ENCODE measurements around the gene GCH1. TPM values are rescaled to one million over a fixed set of nuclear protein-coding genes. Genes with fewer than 3 reads are reported as not detected.

The GCH1 gene
- total and polyA plus RNA-seq, 7 experiments from 2014 or later, result 21.4 to 64.1 (median 23.2) TPM

DNA sequence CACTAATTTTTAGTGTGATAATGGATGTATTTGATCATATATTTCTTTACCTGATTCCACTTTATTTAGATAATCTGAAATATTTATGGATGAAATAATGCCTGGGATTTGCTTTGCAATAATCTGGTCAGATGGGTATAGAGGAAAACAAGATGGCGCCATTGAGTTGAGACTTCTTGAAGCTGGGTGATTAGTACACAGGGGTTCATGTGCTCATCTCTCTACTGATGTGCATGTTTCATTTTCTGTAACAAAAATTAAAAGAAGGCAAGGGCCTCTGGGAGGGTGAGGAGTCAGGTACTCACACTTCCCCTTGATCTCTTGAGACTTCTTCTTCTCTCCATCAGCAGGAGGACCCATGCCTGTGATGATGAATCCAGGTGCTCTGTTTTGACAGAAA is 61.8 kb downstream of the GCH1 start:
- ATAC-seq (no peak), DNase-seq (no peak)
- Histone ChIP-seq H3K27ac (ENCODE audit: low read depth, low read length) (no peak overlapping the region), H3K4me1 (ENCODE audit: control insufficient read depth in 2 of 2, insufficient read depth in 2 of 2, low read length in 2 of 2) (no peaks in the 10 kb centered on the region), H3K9me3 (ENCODE audit: control insufficient read depth in 2 of 3, low read length in 3 of 3) (no peaks in the 10 kb centered on the region), H3K27me3 (ENCODE audit: control insufficient read depth in 2 of 2, insufficient read depth in 2 of 2, low read length in 2 of 2) (no peaks in the 10 kb centered on the region), H3K36me3 (ENCODE audit: control insufficient read depth in 2 of 3, insufficient read depth in 3 of 3, low read length in 3 of 3) (peaks cover 0 to 23% (median 14%) of the 10 kb centered on the region in 3 experiments), H3K4me3 (ENCODE audit: low read length) (no peak overlapping the region)
- no peaks in the 10 kb centered on the region for H3K9me3 Mint-ChIP-seq
- H3K27ac Mint-ChIP-seq, result no peak overlapping the region
- H3K4me1 Mint-ChIP-seq, result peaks cover 0 to 1% (median 0%) of the 10 kb centered on the region in 7 donors
- intact Hi-C loops (cut with micrococcal nuclease), result loop anchor here in 1 of 2 donors (1.0 to 2.0 kb wide), 2 partner anchors 53 to 62 kb away; partner anchors contain the start of gene GCH1
- ChIA-PET CTCF (interaction anchor here (0.5 kb wide), 1 partner anchor 233 kb away, joined by 6 read pairs; no protein-coding TSS in a partner anchor), POLR2A (no interaction called here)
- no peaks in the 10 kb centered on the region for H3K27me3 Mint-ChIP-seq
- peaks cover 10 to 55% (median 32%) of the 10 kb centered on the region in 5 donors for H3K36me3 Mint-ChIP-seq
- no peak overlapping the region for H3K4me3 Mint-ChIP-seq

DNA sequence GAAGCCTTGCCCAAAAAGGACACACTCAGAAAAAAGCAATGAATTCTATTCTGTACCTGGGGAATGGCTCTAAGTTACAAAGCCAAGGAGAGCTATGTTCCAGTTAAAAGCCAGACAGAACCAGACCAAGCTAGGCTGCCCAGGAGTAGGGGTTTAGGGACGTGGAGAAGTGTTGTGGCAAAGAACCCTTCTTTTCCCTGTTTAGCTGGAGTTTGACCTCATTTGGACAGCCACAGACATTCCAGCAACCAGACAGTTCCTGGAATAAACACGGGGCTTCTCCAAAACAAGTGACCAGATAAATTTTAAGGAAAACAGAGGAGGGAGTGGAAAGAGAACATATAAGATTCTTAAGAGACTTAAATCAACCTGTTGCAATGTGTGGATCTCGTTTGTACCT is 62.3 kb downstream of the GCH1 start:
- DNase-seq (no peak), ATAC-seq (no peak)
- no peaks in the 10 kb centered on the region for H3K27me3 ChIP-seq (ENCODE audit: control insufficient read depth in 2 of 2, insufficient read depth in 2 of 2, low read length in 2 of 2)
- no peak overlapping the region for H3K27ac ChIP-seq (ENCODE audit: low read depth, low read length)
- H3K36me3 ChIP-seq (ENCODE audit: control insufficient read depth in 2 of 3, insufficient read depth in 3 of 3, low read length in 3 of 3), result peaks cover 0 to 19% (median 14%) of the 10 kb centered on the region in 3 experiments
- Mint-ChIP-seq H3K4me1 (peaks cover 0 to 1% (median 0%) of the 10 kb centered on the region in 7 donors), H3K27ac (peak overlapping the region in 1 of 9 donors; percentile 55), H3K9me3 (no peaks in the 10 kb centered on the region), H3K4me3 (no peak overlapping the region), H3K27me3 (no peaks in the 10 kb centered on the region), H3K36me3 (peaks cover 10 to 53% (median 31%) of the 10 kb centered on the region in 5 donors)
- ChIA-PET CTCF (interaction anchor here (0.5 to 0.9 kb wide), 2 partner anchors 31 to 232 kb away, joined by 3 to 6 read pairs; no protein-coding TSS in a partner anchor), POLR2A (no interaction called here)
- no peaks in the 10 kb centered on the region for H3K9me3 ChIP-seq (ENCODE audit: control insufficient read depth in 2 of 3, low read length in 3 of 3)
- no peak overlapping the region for H3K4me3 ChIP-seq (ENCODE audit: low read length)
- intact Hi-C loops (cut with micrococcal nuclease), result loop anchor here in 1 of 2 donors (1.0 to 2.0 kb wide), 2 partner anchors 53 to 62 kb away; partner anchors contain the start of gene GCH1
- H3K4me1 ChIP-seq (ENCODE audit: control insufficient read depth in 2 of 2, insufficient read depth in 2 of 2, low read length in 2 of 2), result no peaks in the 10 kb centered on the region

DNA sequence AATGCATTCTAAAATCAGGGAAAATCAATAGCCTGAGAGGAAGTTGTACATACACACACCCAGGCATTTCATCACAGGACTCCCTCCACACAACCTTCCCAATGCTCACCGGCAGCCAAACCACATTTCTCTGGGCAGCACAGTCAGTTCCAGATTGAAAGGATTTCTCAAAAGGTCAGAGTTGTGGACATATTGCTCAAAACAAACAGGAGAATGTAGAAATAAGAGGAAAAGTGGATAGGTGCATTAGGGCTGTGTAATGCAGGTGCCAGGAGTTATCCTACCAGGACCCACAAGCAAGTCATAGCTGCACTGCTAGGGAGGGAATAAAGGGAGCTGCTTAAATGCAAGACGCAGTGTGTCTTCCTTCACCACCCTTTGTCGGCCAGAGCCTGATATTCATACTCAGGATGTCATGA is 62.9 kb downstream of the GCH1 start:
- ChIA-PET POLR2A (no interaction called here), CTCF (interaction anchor here (0.9 kb wide), 1 partner anchor 31 kb away, joined by 3 read pairs; no protein-coding TSS in a partner anchor)
- Mint-ChIP-seq H3K4me1 (peaks cover 0 to 1% (median 0%) of the 10 kb centered on the region in 7 donors), H3K27me3 (no peaks in the 10 kb centered on the region), H3K4me3 (no peak overlapping the region), H3K9me3 (no peaks in the 10 kb centered on the region), H3K27ac (peak overlapping the region in 2 of 9 donors; percentile 33 to 44), H3K36me3 (peaks cover 10 to 58% (median 31%) of the 10 kb centered on the region in 5 donors)
- ATAC-seq, result no peak
- Histone ChIP-seq H3K27ac (ENCODE audit: low read depth, low read length) (no peak overlapping the region), H3K27me3 (ENCODE audit: control insufficient read depth in 2 of 2, insufficient read depth in 2 of 2, low read length in 2 of 2) (no peaks in the 10 kb centered on the region), H3K4me3 (ENCODE audit: low read length) (no peak overlapping the region), H3K9me3 (ENCODE audit: control insufficient read depth in 2 of 3, low read length in 3 of 3) (no peaks in the 10 kb centered on the region), H3K36me3 (ENCODE audit: control insufficient read depth in 2 of 3, insufficient read depth in 3 of 3, low read length in 3 of 3) (peaks cover 0 to 17% (median 14%) of the 10 kb centered on the region in 3 experiments), H3K4me1 (ENCODE audit: control insufficient read depth in 2 of 2, insufficient read depth in 2 of 2, low read length in 2 of 2) (no peaks in the 10 kb centered on the region)
- intact Hi-C loops (cut with micrococcal nuclease), result loop anchor here in 1 of 2 donors (1.0 to 2.0 kb wide), 2 partner anchors 54 to 63 kb away; partner anchors contain the start of gene GCH1
- DNase-seq, result no peak

DNA sequence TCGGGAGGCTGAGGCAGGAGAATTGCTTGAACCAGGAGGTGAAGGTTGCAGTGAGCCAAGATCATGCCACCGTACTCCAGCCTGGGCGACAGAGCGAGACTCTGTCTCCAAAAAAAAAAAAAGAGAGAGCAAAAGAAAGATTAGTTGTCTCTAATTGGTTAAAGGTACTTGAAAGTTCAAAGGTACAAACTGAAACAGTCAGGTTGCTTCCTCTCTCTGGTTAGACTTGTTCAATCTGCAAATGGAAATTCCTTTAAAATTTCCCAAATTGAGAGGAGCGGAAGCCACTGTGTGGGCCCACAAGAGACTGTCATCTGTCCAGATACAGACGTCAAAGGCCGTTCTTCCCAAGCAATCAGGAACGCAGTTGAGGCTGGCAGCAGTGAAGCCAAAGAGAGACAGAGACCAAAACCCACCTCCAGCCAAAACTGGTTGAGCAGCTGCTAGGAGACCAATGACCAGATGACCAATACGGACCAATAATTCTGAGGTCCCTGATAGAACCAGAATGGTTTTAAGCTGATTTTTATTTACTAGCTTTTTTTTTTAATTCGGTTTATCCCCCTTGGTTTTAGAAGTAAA is 63.6 kb downstream of the GCH1 start:
- peaks cover 0 to 17% (median 14%) of the 10 kb centered on the region in 3 experiments for H3K36me3 ChIP-seq (ENCODE audit: control insufficient read depth in 2 of 3, insufficient read depth in 3 of 3, low read length in 3 of 3)
- ATAC-seq, result no peak
- no peak overlapping the region for H3K4me3 ChIP-seq (ENCODE audit: low read length)
- Mint-ChIP-seq H3K9me3 (no peaks in the 10 kb centered on the region), H3K4me3 (no peak overlapping the region), H3K36me3 (peaks cover 10 to 51% (median 25%) of the 10 kb centered on the region in 5 donors), H3K4me1 (peaks cover 0 to 1% (median 0%) of the 10 kb centered on the region in 7 donors), H3K27me3 (no peaks in the 10 kb centered on the region), H3K27ac (peak overlapping the region in 2 of 9 donors; percentile 44 to 48)
- ChIA-PET POLR2A (no interaction called here), CTCF (no interaction called here)
- intact Hi-C loops (cut with micrococcal nuclease), result no loop called here
- H3K27ac ChIP-seq (ENCODE audit: low read depth, low read length), result no peak overlapping the region
- H3K27me3 ChIP-seq (ENCODE audit: control insufficient read depth in 2 of 2, insufficient read depth in 2 of 2, low read length in 2 of 2), result no peaks in the 10 kb centered on the region
- no peaks in the 10 kb centered on the region for H3K9me3 ChIP-seq (ENCODE audit: control insufficient read depth in 2 of 3, low read length in 3 of 3)
- no peaks in the 10 kb centered on the region for H3K4me1 ChIP-seq (ENCODE audit: control insufficient read depth in 2 of 2, insufficient read depth in 2 of 2, low read length in 2 of 2)
- no peak for DNase-seq

DNA sequence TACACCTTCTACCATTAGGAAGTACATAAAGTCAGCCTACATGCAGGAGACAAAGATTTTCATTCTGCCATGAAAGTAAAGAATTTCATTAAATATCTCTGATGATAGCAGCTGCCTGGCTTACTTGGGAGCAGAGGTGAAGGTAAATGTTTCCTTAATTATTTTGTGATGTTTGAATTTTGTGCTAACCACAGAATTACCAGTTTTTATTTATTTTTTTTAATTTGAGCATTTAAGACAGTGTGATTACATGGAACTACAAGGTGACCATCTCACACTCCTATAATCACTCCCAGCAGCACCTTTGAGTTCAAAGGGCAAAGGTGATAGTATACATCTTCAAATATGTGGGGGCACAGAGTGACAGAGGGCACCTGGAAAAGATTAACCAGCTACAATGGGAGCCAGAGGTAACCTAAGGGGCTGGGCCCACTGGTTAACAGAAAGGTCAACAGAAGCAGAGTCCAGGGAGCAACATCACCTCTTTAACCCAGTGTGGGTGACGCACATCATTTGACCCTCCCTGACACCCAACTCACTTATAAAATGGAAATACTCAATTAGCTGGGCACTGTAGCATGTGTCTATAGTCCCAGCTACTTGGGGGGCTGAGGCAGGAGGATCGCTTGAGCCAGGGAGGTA is 65.0 kb downstream of the GCH1 start:
- Mint-ChIP-seq H3K4me1 (peaks cover 0 to 1% (median 0%) of the 10 kb centered on the region in 7 donors), H3K9me3 (peaks cover 0 to 3% (median 0%) of the 10 kb centered on the region in 11 donors), H3K27ac (peak overlapping the region in 1 of 9 donors; percentile 71), H3K36me3 (peaks cover 10 to 47% (median 22%) of the 10 kb centered on the region in 5 donors), H3K27me3 (no peaks in the 10 kb centered on the region), H3K4me3 (no peak overlapping the region)
- intact Hi-C loops (cut with micrococcal nuclease), result no loop called here
- ATAC-seq, result no peak
- H3K4me3 ChIP-seq (ENCODE audit: low read length), result no peak overlapping the region
- H3K27ac ChIP-seq (ENCODE audit: low read depth, low read length), result no peak overlapping the region
- no peak for DNase-seq
- H3K27me3 ChIP-seq (ENCODE audit: control insufficient read depth in 2 of 2, insufficient read depth in 2 of 2, low read length in 2 of 2), result no peaks in the 10 kb centered on the region
- H3K9me3 ChIP-seq (ENCODE audit: control insufficient read depth in 2 of 3, low read length in 3 of 3), result no peaks in the 10 kb centered on the region
- CTCF ChIA-PET, result no interaction called here
- POLR2A ChIA-PET, result no interaction called here
- no peaks in the 10 kb centered on the region for H3K4me1 ChIP-seq (ENCODE audit: control insufficient read depth in 2 of 2, insufficient read depth in 2 of 2, low read length in 2 of 2)
- H3K36me3 ChIP-seq (ENCODE audit: control insufficient read depth in 2 of 3, insufficient read depth in 3 of 3, low read length in 3 of 3), result peaks cover 0 to 17% (median 14%) of the 10 kb centered on the region in 3 experiments

DNA sequence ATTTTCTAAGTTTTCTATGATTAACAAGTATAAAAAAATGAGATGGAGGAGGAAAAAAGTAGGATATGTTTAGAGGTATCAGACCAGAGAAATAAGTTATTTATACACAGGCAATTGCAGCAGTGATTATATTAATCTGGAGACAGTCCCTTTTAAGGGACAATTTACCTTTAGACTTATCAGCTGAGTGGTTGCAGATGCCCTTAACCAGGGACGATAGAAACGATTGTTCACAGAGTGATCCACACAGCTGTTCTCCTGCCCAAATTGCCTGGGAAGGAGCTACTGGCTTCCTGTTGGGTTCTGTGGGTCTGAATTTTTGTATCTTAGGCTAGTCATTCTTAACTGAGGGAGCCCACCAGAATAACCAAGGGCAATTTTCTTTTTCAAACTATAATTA is 66.4 kb downstream of the GCH1 start:
- Histone ChIP-seq H3K9me3 (ENCODE audit: control insufficient read depth in 2 of 3, low read length in 3 of 3) (no peaks in the 10 kb centered on the region), H3K4me1 (ENCODE audit: control insufficient read depth in 2 of 2, insufficient read depth in 2 of 2, low read length in 2 of 2) (no peaks in the 10 kb centered on the region), H3K36me3 (ENCODE audit: control insufficient read depth in 2 of 3, insufficient read depth in 3 of 3, low read length in 3 of 3) (peaks cover 0 to 14% (median 13%) of the 10 kb centered on the region in 3 experiments), H3K27ac (ENCODE audit: low read depth, low read length) (no peak overlapping the region), H3K4me3 (ENCODE audit: low read length) (no peak overlapping the region), H3K27me3 (ENCODE audit: control insufficient read depth in 2 of 2, insufficient read depth in 2 of 2, low read length in 2 of 2) (no peaks in the 10 kb centered on the region)
- Mint-ChIP-seq H3K4me3 (no peak overlapping the region), H3K36me3 (peaks cover 9 to 36% (median 20%) of the 10 kb centered on the region in 5 donors), H3K4me1 (peaks cover 0 to 1% (median 0%) of the 10 kb centered on the region in 7 donors), H3K9me3 (peaks cover 0 to 9% (median 1%) of the 10 kb centered on the region in 11 donors), H3K27ac (no peak overlapping the region), H3K27me3 (peaks cover 0 to under 1% (median 0%) of the 10 kb centered on the region in 5 donors)
- ChIA-PET POLR2A (no interaction called here), CTCF (no interaction called here)
- DNase-seq (no peak), ATAC-seq (no peak)
- intact Hi-C loops (cut with micrococcal nuclease), result no loop called here
